ENCODE measurements around the gene CHI3L2. TPM values are rescaled to one million over a fixed set of nuclear protein-coding genes. Genes with fewer than 3 reads are reported as not detected.

CHI3L2 gene
- total and polyA plus RNA-seq, 7 donors, result 0.24 to 2.2 (median 0.42) TPM

GRCh38 chr1:111280267-111280666 lies 52.8 kb downstream of the CHI3L2 start:
- Histone ChIP-seq H3K27me3 (ENCODE audit: insufficient read depth in 3 of 3, low read length in 2 of 3) (no peaks in the 10 kb centered on the region), H3K4me3 (no peak overlapping the region), H3K9me3 (no peaks in the 10 kb centered on the region), H3K27ac (no peak overlapping the region), H3K4me1 (no peaks in the 10 kb centered on the region), H3K36me3 (ENCODE audit: insufficient read depth in 1 of 2, low read depth in 1 of 2) (no peaks in the 10 kb centered on the region)
- no peak for DNase-seq
- ATAC-seq, result no peak
- no peak for TF ChIP-seq CTCF (IDR thresholded peaks at IDR 0.05)
- intact Hi-C loops (cut with DNase I), result no loop called here

DNA sequence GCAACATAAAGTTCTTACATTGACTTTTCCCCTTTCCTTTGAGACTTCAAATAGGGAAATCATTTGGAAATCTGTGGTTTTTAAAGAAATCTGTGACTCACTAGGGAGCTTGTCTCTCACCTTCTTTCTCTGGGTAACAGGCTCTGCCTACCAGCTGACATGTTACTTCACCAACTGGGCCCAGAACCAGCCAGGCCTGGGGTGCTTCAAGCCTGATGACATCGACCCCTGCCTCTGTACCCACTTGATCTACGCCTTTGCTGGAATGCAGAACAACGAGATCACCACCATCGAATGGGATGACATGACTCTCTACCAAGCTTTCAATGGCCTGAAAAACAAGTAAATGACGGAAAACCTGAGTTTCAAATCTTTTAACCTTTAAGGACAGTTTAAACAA lies 53.9 kb downstream of the CHI3L2 start:
- no peak for DNase-seq
- Histone ChIP-seq H3K4me1 (no peaks in the 10 kb centered on the region), H3K4me3 (no peak overlapping the region), H3K27me3 (ENCODE audit: insufficient read depth in 3 of 3, low read length in 2 of 3) (no peaks in the 10 kb centered on the region), H3K27ac (no peak overlapping the region), H3K36me3 (ENCODE audit: insufficient read depth in 1 of 2, low read depth in 1 of 2) (no peaks in the 10 kb centered on the region), H3K9me3 (no peaks in the 10 kb centered on the region)
- intact Hi-C loops (cut with DNase I), result no loop called here
- TF ChIP-seq CTCF (IDR thresholded peaks at IDR 0.05), result no peak
- ATAC-seq, result no peak
- 65 to 74% (median 71%) methylated on average over 5 of the region's 5 CpGs for WGBS, 3 donors

- Histone ChIP-seq H3K27ac (no peak overlapping the region), H3K36me3 (ENCODE audit: insufficient read depth in 1 of 2, low read depth in 1 of 2) (no peaks in the 10 kb centered on the region), H3K9me3 (no peaks in the 10 kb centered on the region), H3K4me1 (no peaks in the 10 kb centered on the region), H3K4me3 (no peak overlapping the region), H3K27me3 (ENCODE audit: insufficient read depth in 3 of 3, low read length in 2 of 3) (no peaks in the 10 kb centered on the region)
- intact Hi-C loops (cut with DNase I), result no loop called here
- no peak for ATAC-seq
- no peak for DNase-seq
- TF ChIP-seq CTCF (IDR thresholded peaks at IDR 0.05), result no peak
These were observed 56.3 kb downstream of the CHI3L2 start for GRCh38 chr1:111283838-111284237.

GRCh38 chr1:111285879-111286278 lies 58.4 kb downstream of the CHI3L2 start:
- Histone ChIP-seq H3K27me3 (ENCODE audit: insufficient read depth in 3 of 3, low read length in 2 of 3) (no peaks in the 10 kb centered on the region), H3K9me3 (no peaks in the 10 kb centered on the region), H3K36me3 (ENCODE audit: insufficient read depth in 1 of 2, low read depth in 1 of 2) (no peaks in the 10 kb centered on the region), H3K4me3 (no peak overlapping the region), H3K27ac (no peak overlapping the region), H3K4me1 (no peaks in the 10 kb centered on the region)
- 52 to 62% (median 53%) methylated on average over 2 of the region's 2 CpGs for WGBS, 3 donors
- TF ChIP-seq CTCF (IDR thresholded peaks at IDR 0.05), result no peak
- intact Hi-C loops (cut with DNase I), result no loop called here
- ATAC-seq, result no peak
- no peak for DNase-seq

DNA sequence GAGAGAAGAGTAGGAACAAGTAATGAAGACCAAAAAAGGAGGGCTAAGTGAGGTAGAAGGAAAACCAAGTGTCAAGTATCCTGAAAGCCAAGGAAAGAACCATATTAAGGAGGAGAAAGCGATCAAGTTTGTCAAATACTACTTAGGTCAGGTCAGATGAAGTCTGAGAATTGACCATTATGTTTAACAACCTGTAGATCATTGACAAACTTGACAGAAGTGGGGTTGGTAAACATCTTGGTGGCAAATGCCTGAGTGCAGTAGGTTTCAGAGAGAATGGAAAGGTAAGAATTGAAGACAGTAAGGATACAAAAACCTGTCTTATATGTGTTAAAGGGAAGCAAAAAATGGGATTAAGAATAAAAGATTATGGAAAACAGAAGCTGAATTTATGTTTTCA lies 59.4 kb downstream of the CHI3L2 start:
- ATAC-seq, result no peak
- intact Hi-C loops (cut with DNase I), result no loop called here
- WGBS, 3 donors, result 0 to 35% (median 30%) methylated on average over 1 of the region's 1 CpG

More for the DNA sequence above, 59.4 kb downstream of the CHI3L2 start:
- H3K27me3 ChIP-seq (ENCODE audit: insufficient read depth in 3 of 3, low read length in 2 of 3), result no peaks in the 10 kb centered on the region
- H3K36me3 ChIP-seq (ENCODE audit: insufficient read depth in 1 of 2, low read depth in 1 of 2), result no peaks in the 10 kb centered on the region
- DNase-seq, result no peak
- H3K4me3 ChIP-seq, result no peak overlapping the region
- no peaks in the 10 kb centered on the region for H3K4me1 ChIP-seq
- H3K9me3 ChIP-seq, result no peaks in the 10 kb centered on the region
- TF ChIP-seq CTCF (IDR thresholded peaks at IDR 0.05), result no peak
- H3K27ac ChIP-seq, result no peak overlapping the region
